K562 (cell line): ENCODE results near the gene ITPKB. TPM values are rescaled to one million over a fixed set of nuclear protein-coding genes. Genes with fewer than 3 reads are reported as not detected.
"Not testable (repeated sequence)": the region's sequence is repeated elsewhere in the genome, so short reads cannot be mapped to it uniquely, and the experiment has no call there.

ENCODE experiments used
- ATAC-seq: fragments of 200-7000 bp; cut with Tn5 transposase; 3 replicates; pipeline ENCODE4 v1.9.1; 2020; ENCODE audit warnings: moderate library complexity
- BruUV-seq: library from RNA; stranded (reverse); fragments of 400-500 nt; replicated peaks from 2 replicates; lab custom pipeline; 2021; lab: Mats Ljungman, UMichigan
- CTCF ChIA-PET: fragments of 300-600 bp; formaldehyde crosslinking; extraction: SDS; loops from one replicate; lab custom pipeline; 2021; ENCODE audit warnings: low intra/inter-chr PET ratio; lab: Yijun Ruan, JAX
- POLR2A ChIA-PET: fragments of 300-600, 350-650 bp; sonication (Branson Sonifier 250); formaldehyde crosslinking; extraction: SDS; loops from one replicate; lab custom pipeline; 2021; ENCODE audit warnings: antibody characterized with exemption, inconsistent platforms; lab: Yijun Ruan, JAX
- DNase-seq, 4 experiments: peaks; one replicate each; pipeline versions ENCODE4 v3.0.0 to v3.0.0-alpha.2; 2011 to 2018; ENCODE audit warnings: low spot score in 3 of 4, mixed read lengths in 3 of 4; ENCODE audit errors: extremely low read depth in 1 of 4
- FAIRE-seq: peaks from 2 replicates; lab custom pipeline; 2011; peaks lifted over from hg19 to GRCh38; lab: Jason Lieb, UNC
- H2AFZ ChIP-seq: 2 replicates; pipeline ENCODE4 v1.6.0; 2011; ENCODE audit warnings: low read depth, low read length, control low read depth, inconsistent platforms
- H3K27ac ChIP-seq: fragments of 200-600 bp; 3 replicates; pipeline ENCODE4 v1.8.0; 2011; ENCODE audit warnings: low read depth, mild to moderate bottlenecking, control low read depth, inconsistent platforms, low read length, moderate library complexity, mixed read lengths; ENCODE audit errors: extremely low read depth
- H3K27me3 ChIP-seq, 2 experiments: fragments of 300-600 bp in 1 of 2; 2 replicates in 1 of 2; 3 replicates in 1 of 2; pipeline versions ENCODE4 v1.6.0 to v1.8.0; 2011; ENCODE audit warnings: inconsistent platforms in 2 of 2, low read length in 2 of 2, mild to moderate bottlenecking in 1 of 2, mixed read lengths in 1 of 2, moderate library complexity in 1 of 2; ENCODE audit not compliant: control insufficient read depth in 2 of 2, insufficient read depth in 2 of 2
- H3K36me3 ChIP-seq: fragments of 300-600 bp; 3 replicates; pipeline ENCODE4 v1.8.0; 2011; ENCODE audit warnings: mild to moderate bottlenecking, low read length, inconsistent platforms; ENCODE audit not compliant: control insufficient read depth, insufficient read depth
- H3K4me1 ChIP-seq, 2 experiments: fragments of 200-600 bp in 1 of 2; replicated peaks in 1 of 2; 2 replicates in 1 of 2; 3 replicates in 1 of 2; pipeline versions ENCODE4 v1.5.1 to v1.8.0; 2011; ENCODE audit warnings: inconsistent platforms in 2 of 2, low read length in 2 of 2, mild to moderate bottlenecking in 1 of 2, mixed read lengths in 1 of 2, moderate library complexity in 1 of 2; ENCODE audit not compliant: control insufficient read depth in 2 of 2, insufficient read depth in 2 of 2
- H3K4me2 ChIP-seq: 2 replicates; pipeline ENCODE4 v1.6.1; 2011; ENCODE audit warnings: low read length, control low read depth, inconsistent platforms, mixed read lengths; ENCODE audit not compliant: insufficient read depth
- H3K4me3 ChIP-seq: fragments of 200-600 bp; sonication (generic), shearing (Covaris generic); 2 replicates; pipeline ENCODE4 v1.5.1; 2016; ENCODE audit warnings: control low read depth, inconsistent platforms
- H3K79me2 ChIP-seq: fragments of 200-600 bp; 3 replicates; pipeline ENCODE4 v1.8.0; 2011; ENCODE audit warnings: low read length, inconsistent platforms; ENCODE audit not compliant: control insufficient read depth, insufficient read depth
- H3K9ac ChIP-seq, 2 experiments: 2 replicates each; pipeline versions ENCODE4 v1.6.0 to v1.6.1; 2011; ENCODE audit warnings: low read depth in 2 of 2, low read length in 2 of 2, control low read depth in 1 of 2, inconsistent platforms in 1 of 2, mild to moderate bottlenecking in 1 of 2, mixed read lengths in 1 of 2; ENCODE audit not compliant: insufficient read depth in 1 of 2
- H3K9me1 ChIP-seq: one replicate; pipeline ENCODE4 v1.6.0; 2011; ENCODE audit warnings: inconsistent platforms, mild to moderate bottlenecking, low read length, moderate library complexity; ENCODE audit not compliant: control insufficient read depth, insufficient read depth
- H3K9me3 ChIP-seq: replicated peaks from 2 replicates; pipeline ENCODE4 v1.5.1; 2011; ENCODE audit warnings: low read depth, low read length, inconsistent platforms; ENCODE audit not compliant: control insufficient read depth, insufficient read depth
- H4K20me1 ChIP-seq: replicated peaks from 2 replicates; pipeline ENCODE4 v1.6.1; 2011; ENCODE audit warnings: low read length, inconsistent platforms, mixed read lengths; ENCODE audit not compliant: control insufficient read depth, insufficient read depth
- BMI1 ChIP-seq: fragments of 150-350 bp; IDR thresholded peaks from 2 replicates; pipeline ENCODE4 v1.6.1; 2014; ENCODE audit warnings: low read length
- ELK1 ChIP-seq: sonication (generic); formaldehyde crosslinking; IDR thresholded peaks from 2 replicates; pipeline ENCODE4 v1.8.1; 2022; ENCODE audit warnings: missing genetic modification reagents
- ILK ChIP-seq: fragments of 450-650 bp; IDR thresholded peaks from 2 replicates; pipeline ENCODE4 v1.6.1; 2016; ENCODE audit warnings: missing genetic modification characterization, low read depth, mild to moderate bottlenecking, missing compliant biosample characterization, moderate library complexity, borderline replicate concordance
- SMAD1 ChIP-seq: fragments of 150-350 bp; IDR thresholded peaks from 2 replicates; pipeline ENCODE4 v1.6.1; 2014; ENCODE audit warnings: low read length, low read depth; ENCODE audit not compliant: partially characterized antibody
- ZMIZ1 ChIP-seq, 2 experiments: fragments of 150-350 bp in 1 of 2; IDR thresholded peaks; 2 replicates each; pipeline ENCODE4 v1.6.1; 2012 to 2016; ENCODE audit warnings: low read depth in 2 of 2, low read length in 2 of 2, mild to moderate bottlenecking in 1 of 2, moderate library complexity in 1 of 2
- WGBS: fragments of 100-300 bp; shearing (Covaris generic); methylation state at CpG from one replicate; pipeline ENCODE4 v1.1.6; 2016; ENCODE audit warnings: low coverage, mixed read lengths; ENCODE audit not compliant: insufficient coverage; ENCODE audit errors: missing lambda C conversion rate; 5-methylcytosine and 5-hydroxymethylcytosine counted together
- in situ Hi-C: fragments of 300-500 bp; cut with MboI; formaldehyde crosslinking; loops from 4 replicates; pipeline ENCODE4 v1.15.0; 2018; ENCODE audit warnings: inconsistent platforms, mixed read lengths
- intact Hi-C: fragments of 100-400 bp; cut with micrococcal nuclease; formaldehyde crosslinking; loops from 2 replicates; pipeline ENCODE4 v1.14.2; 2022
- polyA plus RNA-seq, 8 experiments: library from polyadenylated mRNA; depleted of rRNA in 4 of 8; stranded (reverse) in 5 of 8; unstranded in 3 of 8; fragments of >200 nt; fragmentation: Nextera tagmentation in 2 of 8; fragmentation: Illumina TruSeq in 1 of 8; extraction: Ambion mirVana in 2 of 8; extraction: Trizol in 1 of 8; gene quantifications; 2 replicates each; pipeline versions ENCODE4 v1.2.1 to v1.2.3, GENCODE V29; 2011 to 2014; ENCODE audit warnings: inconsistent platforms in 1 of 8, missing spikeins in 1 of 8
- total RNA-seq, 7 experiments: library from RNA; depleted of rRNA in 6 of 7; stranded (reverse); fragments of >200 nt in 6 of 7; fragmentation: Illumina TruSeq in 2 of 7; extraction: Trizol in 2 of 7; gene quantifications; 2 replicates each; pipeline versions ENCODE4 v1.2.1 to v1.2.3, GENCODE V29; 2011 to 2021; ENCODE audit warnings: low replicate concordance in 1 of 7
- TF ChIP-seq, protein P1 (sequence below): fragments of 450-650 bp; formaldehyde crosslinking; IDR thresholded peaks from 2 replicates; pipeline ENCODE4 v1.4.0; 2020; ENCODE audit warnings: mild to moderate bottlenecking

Gene ITPKB
- total and polyA plus RNA-seq, 9 of the 15 experiments (the other 6 are each of a cell fraction or from before 2014, with no cell fraction given) = 0.01 to 0.22 TPM; not detected in 7

- intact Hi-C loops, H3K36me3 ChIP-seq, H3K9me3 ChIP-seq, CTCF ChIA-PET, H3K79me2 ChIP-seq, in situ Hi-C loops, H3K9ac ChIP-seq, FAIRE-seq, POLR2A ChIA-PET, DNase-seq, H3K4me3 ChIP-seq, H3K4me2 ChIP-seq, BruUV-seq, ATAC-seq, H3K9me1 ChIP-seq, H3K27ac ChIP-seq, H4K20me1 ChIP-seq, H2AFZ ChIP-seq: not testable (repeated sequence)
- peaks cover 50 to 79% of the 10 kb centered on the region in 2 experiments for H3K27me3 ChIP-seq
- WGBS = 5% methylated on average over 13 of the region's 13 CpGs
- H3K4me1 ChIP-seq = peaks cover 0 to 14% of the 10 kb centered on the region in 2 experiments; a peak in 3 of 5 replicates
Observed at GRCh38 chr1:226720574-226720973, 18.5 kb downstream of the ITPKB start.

DNA sequence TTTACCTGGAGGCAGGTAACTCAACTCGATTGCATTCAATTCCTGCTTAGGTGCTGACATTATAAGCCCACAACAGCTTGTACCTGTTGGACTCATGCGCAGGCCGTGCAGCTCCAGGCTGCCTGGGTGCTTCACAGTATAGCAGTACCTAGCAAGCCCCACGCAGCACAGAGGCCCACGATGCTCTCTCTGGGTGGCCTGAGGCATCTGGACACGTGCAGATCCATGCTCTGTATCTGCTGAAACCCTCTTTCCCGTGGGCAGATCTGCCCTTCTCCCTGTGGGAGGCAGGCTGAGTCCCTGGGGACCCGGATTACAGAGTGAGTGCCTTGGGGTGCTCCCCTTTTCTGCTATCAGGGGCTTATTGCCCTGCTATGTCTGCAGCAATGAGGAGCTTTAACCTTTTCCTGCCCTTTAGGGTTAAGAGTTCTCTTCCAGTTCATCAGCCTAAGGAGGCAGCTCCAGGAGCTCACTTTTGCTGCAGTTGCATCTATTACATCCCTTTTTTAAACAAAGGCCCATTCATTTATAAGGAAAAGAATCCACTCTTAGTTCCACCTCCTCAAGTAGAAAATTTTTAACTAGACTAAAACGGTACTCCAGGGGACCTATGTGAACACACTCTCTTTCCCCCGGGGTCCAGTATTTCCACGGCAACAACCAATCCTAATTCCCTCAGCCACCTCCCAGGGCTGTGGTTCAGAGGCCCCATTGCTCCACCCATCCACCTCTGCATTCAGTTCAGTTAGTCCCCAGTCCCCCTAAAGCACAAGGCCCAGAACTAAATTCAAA, 19.3 kb downstream of the ITPKB start:
- under 1% methylated on average over 11 of the region's 11 CpGs for WGBS
- ChIA-PET POLR2A (interaction anchor here (1.0 kb wide), 1 partner anchor 12 kb away, joined by 3 read pairs; no protein-coding TSS in a partner anchor), CTCF (no interaction called here)
- FAIRE-seq = no peak
- DNase-seq = no peak
- Histone ChIP-seq H3K4me2 (no peak overlapping the region), H3K9me1 (no peaks in the 10 kb centered on the region), H3K27me3 (peaks cover 47 to 72% of the 10 kb centered on the region in 2 experiments), H3K9me3 (no peaks in the 10 kb centered on the region), H3K27ac (no peak overlapping the region), H3K4me1 (peaks cover 0 to 14% of the 10 kb centered on the region in 2 experiments; a peak in 3 of 5 replicates), H3K79me2 (no peaks in the 10 kb centered on the region), H3K36me3 (no peaks in the 10 kb centered on the region), H4K20me1 (no peaks in the 10 kb centered on the region), H3K4me3 (no peak overlapping the region), H2AFZ (no peak overlapping the region), H3K9ac (no peak overlapping the region)
- ATAC-seq = no peak
- intact Hi-C loops (no loop called here), in situ Hi-C loops (no loop called here)
- no TSS peak for BruUV-seq
- no peak for TF ChIP-seq ILK (tag)
- TF ChIP-seq, protein P1, sequence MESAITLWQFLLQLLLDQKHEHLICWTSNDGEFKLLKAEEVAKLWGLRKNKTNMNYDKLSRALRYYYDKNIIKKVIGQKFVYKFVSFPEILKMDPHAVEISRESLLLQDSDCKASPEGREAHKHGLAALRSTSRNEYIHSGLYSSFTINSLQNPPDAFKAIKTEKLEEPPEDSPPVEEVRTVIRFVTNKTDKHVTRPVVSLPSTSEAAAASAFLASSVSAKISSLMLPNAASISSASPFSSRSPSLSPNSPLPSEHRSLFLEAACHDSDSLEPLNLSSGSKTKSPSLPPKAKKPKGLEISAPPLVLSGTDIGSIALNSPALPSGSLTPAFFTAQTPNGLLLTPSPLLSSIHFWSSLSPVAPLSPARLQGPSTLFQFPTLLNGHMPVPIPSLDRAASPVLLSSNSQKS (CRISPR knock-in tag) = no peak
- TF ChIP-seq ZMIZ1 (IDR thresholded peaks at IDR 0.05; ENCODE audit: low read depth in 2 of 2, low read length in 2 of 2) = no peak
- no peak for TF ChIP-seq SMAD1
- no peak for TF ChIP-seq BMI1
- no peak for TF ChIP-seq ELK1
